HG02938 (cell line): ENCODE data around the gene ZNF839.
A peak's percentile ranks its signal among the peaks of the same experiment; 100 is the strongest.
"Not testable (repeated sequence)": the region's sequence is repeated elsewhere in the genome, so short reads cannot be mapped to it uniquely, and the experiment has no call there.

Source experiments
- ATAC-seq: cut with Tn5 transposase; IDR thresholded peaks from one replicate; pipeline ENCODE4 v1.9.1; 2021; ENCODE audit warnings: mild to moderate bottlenecking, moderate library complexity; ENCODE audit not compliant: unreplicated experiment

The ZNF839 gene

DNA sequence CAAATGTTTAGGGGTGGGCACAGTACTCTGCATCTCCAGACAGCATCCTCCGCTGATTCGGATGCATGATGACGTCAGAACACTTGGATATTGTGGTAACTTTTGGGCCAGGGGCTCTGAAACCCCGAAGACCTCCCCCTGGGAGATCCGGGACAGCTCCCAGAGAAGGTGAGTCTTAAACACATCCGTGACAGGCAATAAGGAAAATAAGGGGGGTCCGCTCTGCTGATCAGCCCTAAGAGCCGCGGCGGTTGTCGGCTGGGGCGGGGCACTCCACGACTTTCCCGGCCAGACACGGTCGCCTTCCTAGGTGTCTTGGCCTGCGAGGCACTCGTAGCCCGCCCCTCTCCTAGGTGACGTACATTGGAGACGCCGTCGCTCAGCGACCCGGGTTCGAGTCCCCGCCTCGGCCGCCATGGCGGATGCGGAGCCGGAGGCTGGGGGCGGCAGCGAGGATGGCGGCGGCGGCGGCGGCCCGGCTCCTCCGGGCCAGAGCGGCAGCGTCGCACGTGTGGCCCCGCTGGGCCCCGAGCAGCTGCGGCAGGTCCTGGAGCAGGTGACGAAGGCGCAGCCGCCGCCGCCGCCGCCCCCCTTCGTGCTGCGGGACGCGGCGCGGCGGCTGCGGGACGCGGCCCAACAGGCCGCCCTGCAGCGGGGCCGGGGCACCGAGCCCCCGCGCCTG lies at the start of gene ZNF839:
ZNF839 (plus strand) TSS at position 396 of the 682 bp plus-strand sequence; CDS start at position 416, 20 bp downstream.
- ATAC-seq, result peak; percentile 54

GRCh38 chr14:102272392-102272791 lies 47.2 kb upstream of the ZNF839 start:
- ATAC-seq, result no peak

- no peak for ATAC-seq
Observed at GRCh38 chr14:102275866-102276265, 43.7 kb upstream of the ZNF839 start.

DNA sequence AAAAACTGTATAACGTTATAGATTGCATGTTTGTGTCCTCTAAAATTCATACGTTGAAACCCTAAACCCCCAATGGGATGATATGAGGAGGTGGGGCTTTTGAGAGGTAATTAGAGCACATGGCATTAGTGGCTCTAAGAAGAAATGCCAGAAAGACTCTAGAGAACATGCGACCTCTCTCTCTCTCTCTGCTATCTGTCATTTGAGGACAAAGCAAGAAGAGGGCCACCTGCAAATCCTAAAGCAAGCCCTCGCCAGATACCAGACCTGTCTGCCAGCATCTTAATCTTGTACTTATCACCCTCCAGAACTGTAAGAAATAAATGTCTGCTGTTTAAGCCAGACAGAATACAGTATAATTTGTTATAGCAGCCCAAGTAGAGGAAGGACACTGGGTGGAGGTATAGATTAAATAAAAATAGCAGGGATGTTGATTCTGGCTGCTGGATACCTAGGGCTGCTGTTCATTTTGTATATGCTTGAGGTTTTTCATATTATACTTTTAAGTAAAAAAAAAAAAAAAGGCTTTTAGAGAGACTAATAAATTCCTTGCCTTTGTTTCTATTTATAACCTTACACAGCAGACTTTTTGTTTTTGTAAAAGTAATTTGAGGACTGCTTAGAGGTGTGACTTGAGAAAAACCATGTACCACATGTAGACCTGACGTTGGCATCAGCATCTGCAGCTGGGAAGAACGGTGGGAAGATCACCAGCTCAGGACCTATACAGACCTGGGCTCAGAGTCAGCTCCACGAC lies 41.5 kb upstream of the ZNF839 start:
- no peak for ATAC-seq

DNA sequence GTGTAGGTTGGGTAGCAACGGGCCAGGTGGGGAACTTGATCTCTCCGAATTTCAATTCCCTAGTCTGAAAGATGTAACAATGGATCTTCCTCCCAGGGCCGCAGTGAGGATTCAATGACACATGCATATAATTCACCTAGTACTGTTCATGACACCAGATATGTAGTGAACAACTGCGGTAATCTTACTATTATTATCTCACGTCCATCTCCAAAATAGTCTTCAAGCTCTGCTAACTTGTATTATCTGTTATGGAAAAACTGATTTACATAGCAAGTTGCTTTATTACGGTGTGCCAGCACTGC lies 41.0 kb upstream of the ZNF839 start:
- no peak for ATAC-seq

GRCh38 chr14:102279282-102279681 lies 40.3 kb upstream of the ZNF839 start:
- no peak for ATAC-seq

- ATAC-seq, result no peak
Observed at GRCh38 chr14:102279688-102280348, 39.7 kb upstream of the ZNF839 start.

- ATAC-seq, result no peak
Observed at GRCh38 chr14:102280376-102280962, 39.1 kb upstream of the ZNF839 start.

- no peak for ATAC-seq
Observed at GRCh38 chr14:102282751-102283465, 36.6 kb upstream of the ZNF839 start.

GRCh38 chr14:102283631-102284129 lies 35.9 kb upstream of the ZNF839 start:
- no peak for ATAC-seq

GRCh38 chr14:102285106-102285505 lies 34.4 kb upstream of the ZNF839 start:
- ATAC-seq, result no peak

DNA sequence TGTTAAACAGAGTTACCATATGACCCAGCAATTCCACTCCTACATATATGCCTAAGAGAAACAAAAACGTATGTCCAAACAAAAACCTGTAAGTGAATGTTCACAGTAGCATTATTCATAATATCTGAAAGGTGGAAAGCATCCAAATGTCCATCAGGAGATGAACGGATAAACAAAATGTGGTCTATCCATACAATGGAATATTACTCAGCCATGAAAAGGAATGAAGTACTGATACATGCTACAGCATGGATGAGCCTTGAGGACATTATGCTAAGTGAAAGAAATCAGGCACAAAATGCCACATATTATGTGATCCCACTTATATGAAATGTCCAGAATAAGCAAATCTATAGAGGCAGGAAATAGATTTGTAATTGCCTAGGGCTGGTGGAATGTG lies 31.4 kb upstream of the ZNF839 start:
- no peak for ATAC-seq

DNA sequence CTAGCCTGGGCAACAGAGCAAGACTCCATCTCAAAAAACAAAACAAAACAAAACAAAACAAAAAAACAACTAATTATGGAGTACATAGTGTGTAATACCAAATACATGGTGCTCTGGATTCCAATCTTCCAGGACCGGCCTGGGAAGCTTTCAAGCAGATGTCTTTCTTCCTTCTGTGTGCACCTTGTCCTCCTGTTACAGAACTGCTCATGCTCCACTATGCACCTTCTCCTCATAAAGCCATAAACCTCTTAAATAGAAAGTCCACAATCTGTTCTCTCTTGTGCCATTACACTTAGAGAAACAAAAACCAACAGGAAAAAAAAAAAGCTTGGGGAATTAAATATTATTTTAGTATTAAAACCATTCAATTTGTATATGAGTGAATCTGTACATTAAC lies 27.1 kb upstream of the ZNF839 start:
- no peak for ATAC-seq

GRCh38 chr14:102293781-102294180 lies 25.8 kb upstream of the ZNF839 start:
- no peak for ATAC-seq

DNA sequence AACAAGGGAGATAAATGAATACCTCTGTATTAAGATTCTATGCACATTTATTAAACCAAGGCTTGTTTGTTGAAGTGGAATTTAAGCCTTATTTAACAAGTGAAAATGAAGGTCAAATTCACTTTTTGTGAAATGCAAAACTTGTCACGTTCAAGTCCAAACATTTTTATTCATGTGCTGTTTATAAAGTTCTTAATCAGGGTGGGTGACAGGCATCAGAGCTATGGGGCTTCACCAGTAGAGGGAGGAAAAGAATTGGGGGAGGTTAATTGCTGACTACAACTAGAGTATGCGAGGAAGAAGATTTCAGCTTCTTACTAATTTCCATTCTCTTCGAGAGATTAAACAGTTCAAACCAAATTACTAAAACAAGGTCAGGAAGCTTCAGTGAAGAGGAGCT lies 24.3 kb upstream of the ZNF839 start:
- ATAC-seq, result no peak

DNA sequence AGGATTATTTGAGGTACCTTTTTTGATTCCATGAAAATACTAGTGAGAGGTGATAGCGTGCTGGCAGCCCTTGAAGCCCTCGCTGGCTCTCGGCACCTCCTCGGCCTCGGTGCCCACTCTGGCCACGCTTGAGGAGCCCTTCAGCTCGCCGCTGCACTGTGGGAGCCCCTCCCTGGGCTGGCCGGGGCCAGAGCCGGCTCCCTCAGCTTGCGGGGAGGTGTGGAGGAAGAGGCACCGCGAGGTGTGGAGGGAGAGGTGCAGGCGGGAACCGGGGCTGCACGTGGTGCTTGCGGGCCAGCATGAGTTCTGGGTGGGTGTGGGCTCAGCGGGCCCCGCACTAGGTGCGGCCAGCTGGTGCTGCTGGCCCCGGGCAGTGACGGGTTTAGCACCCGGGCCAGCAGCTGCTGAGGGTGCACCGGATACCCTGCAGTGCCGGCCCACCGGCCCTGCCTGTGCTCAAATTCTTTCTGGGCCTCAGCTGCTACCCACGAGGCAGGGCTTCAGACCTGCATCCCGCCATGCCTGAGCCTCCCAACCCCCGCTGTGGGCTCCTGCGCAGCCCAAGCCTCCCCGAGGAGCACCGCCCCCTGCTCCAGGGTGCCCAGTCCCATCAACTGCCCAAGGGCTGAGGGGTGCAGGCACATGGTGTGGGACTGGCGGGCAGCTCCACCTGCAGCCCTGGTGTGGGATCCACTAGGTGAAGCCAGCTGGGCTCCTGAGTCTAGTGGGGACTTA lies 21.9 kb upstream of the ZNF839 start:
- ATAC-seq, result no peak

- ATAC-seq, result not testable (repeated sequence)
Observed at GRCh38 chr14:102298303-102299070, 21.1 kb upstream of the ZNF839 start.

GRCh38 chr14:102303664-102304063 lies 15.9 kb upstream of the ZNF839 start:
- ATAC-seq, result no peak
